H1 (cell line): Measurements from ENCODE around the gene LSM7. TPM values are rescaled to one million over a fixed set of nuclear protein-coding genes. Genes with fewer than 3 reads are reported as not detected.

Experiments used
- CTCF ChIA-PET: fragments of 300-600 bp; sonication (Branson Sonifier 250); formaldehyde crosslinking; loops from one replicate; lab custom pipeline; 2021; ENCODE audit not compliant: partially characterized antibody; lab: Charles Lee
- POLR2A ChIA-PET: fragments of 300-600 bp; sonication (Branson Sonifier 250); formaldehyde crosslinking; loops from one replicate; lab custom pipeline; 2021; ENCODE audit warnings: inconsistent platforms; ENCODE audit not compliant: partially characterized antibody; lab: Charles Lee
- DNase-seq, 2 experiments: peaks; one replicate each; pipeline versions ENCODE4 v3.0.0 to v3.0.0-alpha.2; 2010 to 2022; ENCODE audit warnings: low spot score in 2 of 2, low read depth in 1 of 2, mixed read lengths in 1 of 2
- FAIRE-seq: peaks from 2 replicates; lab custom pipeline; 2011; peaks lifted over from hg19 to GRCh38; lab: Jason Lieb, UNC
- H2AFZ ChIP-seq: 2 replicates; pipeline ENCODE4 v1.8.1; 2012; ENCODE audit warnings: low read length, inconsistent platforms
- H2AK5ac ChIP-seq: 2 replicates; pipeline ENCODE4 v1.6.1; 2013; ENCODE audit warnings: low read depth, low read length
- H2BK120ac ChIP-seq: replicated peaks from 2 replicates; pipeline ENCODE3; 2013; ENCODE audit warnings: low read depth, low read length, inconsistent platforms
- H2BK12ac ChIP-seq: 2 replicates; pipeline ENCODE4 v1.6.1; 2013; ENCODE audit warnings: low read depth, low read length
- H2BK15ac ChIP-seq: 2 replicates; pipeline ENCODE4 v1.6.1; 2013; ENCODE audit warnings: low read length
- H2BK20ac ChIP-seq: 2 replicates; pipeline ENCODE4 v1.6.1; 2013; ENCODE audit warnings: low read length
- H2BK5ac ChIP-seq: 2 replicates; pipeline ENCODE4 v1.6.1; 2013; ENCODE audit warnings: low read depth, low read length
- H3K14ac ChIP-seq: 2 replicates; pipeline ENCODE4 v1.6.1; 2013; ENCODE audit warnings: inconsistent platforms; ENCODE audit not compliant: insufficient read length
- H3K18ac ChIP-seq: 2 replicates; pipeline ENCODE4 v1.6.1; 2013; ENCODE audit warnings: low read length; ENCODE audit errors: extremely low read depth
- H3K23ac ChIP-seq: 2 replicates; pipeline ENCODE4 v1.6.1; 2013; ENCODE audit warnings: inconsistent platforms; ENCODE audit not compliant: insufficient read length
- H3K23me2 ChIP-seq: 2 replicates; pipeline ENCODE4 v1.6.1; 2013; ENCODE audit warnings: low read depth, low read length
- H3K27ac ChIP-seq: 2 replicates; pipeline ENCODE4 v1.6.1; 2011; ENCODE audit warnings: low read depth, low read length, inconsistent platforms
- H3K27me3 ChIP-seq, 4 experiments: replicated peaks in 1 of 4; 1 replicate in 1 of 4; 2 replicates in 3 of 4; pipeline versions ENCODE4 v1.6.1 to v1.8.1; 2011 to 2013; ENCODE audit warnings: low read length in 3 of 4, mild to moderate bottlenecking in 3 of 4, inconsistent platforms in 2 of 4, mixed read lengths in 2 of 4, moderate library complexity in 1 of 4; ENCODE audit not compliant: control insufficient read depth in 3 of 4, insufficient read depth in 3 of 4; ENCODE audit errors: extremely low read depth in 1 of 4
- H3K36me3 ChIP-seq, 4 experiments: 2 replicates each; pipeline versions ENCODE4 v1.6.1 to v1.8.1; 2011 to 2013; ENCODE audit warnings: mild to moderate bottlenecking in 4 of 4, low read length in 3 of 4, moderate library complexity in 2 of 4, control low read depth in 1 of 4, inconsistent platforms in 1 of 4; ENCODE audit not compliant: insufficient read depth in 4 of 4, control insufficient read depth in 2 of 4
- H3K4ac ChIP-seq: replicated peaks from 2 replicates; pipeline ENCODE3; 2013; ENCODE audit warnings: low read length, low read depth, mixed read lengths, inconsistent platforms; ENCODE audit not compliant: insufficient read length
- H3K4me1 ChIP-seq, 4 experiments: replicated peaks in 1 of 4; 1 replicate in 1 of 4; 2 replicates in 3 of 4; pipeline versions ENCODE4 v1.6.1 to v1.8.1; 2011 to 2013; ENCODE audit warnings: low read length in 3 of 4, inconsistent platforms in 2 of 4, mixed read lengths in 1 of 4; ENCODE audit not compliant: insufficient read depth in 4 of 4, control insufficient read depth in 3 of 4
- H3K4me2 ChIP-seq, 2 experiments: 2 replicates each; pipeline versions ENCODE4 v1.6.1 to v1.8.1; 2011 to 2013; ENCODE audit warnings: low read depth in 2 of 2, low read length in 2 of 2, control low read depth in 1 of 2, inconsistent platforms in 1 of 2, mild to moderate bottlenecking in 1 of 2; ENCODE audit not compliant: insufficient read depth in 1 of 2
- H3K4me3 ChIP-seq, 4 experiments: fragments of 200-600, 300-600 bp in 1 of 4; sonication (generic), shearing (Covaris generic), sonication (Bioruptor Twin) in 1 of 4; 2 replicates each; pipeline versions ENCODE4 v1.5.1 to v1.8.1; 2011 to 2016; ENCODE audit warnings: low read length in 4 of 4, low read depth in 3 of 4, control low read depth in 2 of 4, inconsistent platforms in 2 of 4, mild to moderate bottlenecking in 2 of 4, mixed read lengths in 1 of 4, moderate library complexity in 1 of 4; ENCODE audit not compliant: insufficient read depth in 2 of 4; ENCODE audit errors: extremely low read depth in 1 of 4
- H3K56ac ChIP-seq: replicated peaks from 2 replicates; pipeline ENCODE3; 2013; ENCODE audit warnings: low read depth, mild to moderate bottlenecking, mixed read lengths, low read length, inconsistent platforms; ENCODE audit not compliant: insufficient read length
- H3K79me1 ChIP-seq: 2 replicates; pipeline ENCODE4 v1.6.1; 2013; ENCODE audit warnings: low read depth, low read length, control low read depth
- H3K79me2 ChIP-seq, 2 experiments: 2 replicates each; pipeline versions ENCODE4 v1.6.1 to v1.8.1; 2012 to 2013; ENCODE audit warnings: low read length in 2 of 2, mild to moderate bottlenecking in 2 of 2, inconsistent platforms in 1 of 2; ENCODE audit not compliant: insufficient read depth in 2 of 2, control insufficient read depth in 1 of 2
- H3K9ac ChIP-seq, 4 experiments: replicated peaks in 1 of 4; 1 replicate in 1 of 4; 2 replicates in 3 of 4; pipeline versions ENCODE4 v1.6.1 to v1.8.1; 2011 to 2013; ENCODE audit warnings: low read depth in 3 of 4, low read length in 3 of 4, control low read depth in 2 of 4, mild to moderate bottlenecking in 2 of 4, moderate library complexity in 2 of 4, inconsistent platforms in 1 of 4; ENCODE audit errors: extremely low read depth in 1 of 4
- H3K9me3 ChIP-seq, 2 experiments: 2 replicates each; pipeline versions ENCODE4 v1.6.1 to v1.8.1; 2012 to 2013; ENCODE audit warnings: mild to moderate bottlenecking in 2 of 2, moderate library complexity in 2 of 2, control low read depth in 1 of 2, inconsistent platforms in 1 of 2, low read depth in 1 of 2, low read length in 1 of 2, mixed read lengths in 1 of 2; ENCODE audit not compliant: insufficient read depth in 2 of 2
- H4K20me1 ChIP-seq, 2 experiments: replicated peaks in 1 of 2; 2 replicates each; pipeline versions ENCODE3 to v1.8.1; 2011 to 2013; ENCODE audit warnings: inconsistent platforms in 2 of 2, low read length in 2 of 2, mild to moderate bottlenecking in 1 of 2; ENCODE audit not compliant: insufficient read depth in 2 of 2, control insufficient read depth in 1 of 2
- H4K5ac ChIP-seq: 2 replicates; pipeline ENCODE4 v1.6.1; 2013; ENCODE audit warnings: low read length, low read depth, mixed read lengths, inconsistent platforms; ENCODE audit not compliant: insufficient read length
- H4K8ac ChIP-seq: 2 replicates; pipeline ENCODE4 v1.8.0; 2013; ENCODE audit warnings: mild to moderate bottlenecking, moderate library complexity, low read length, inconsistent platforms; ENCODE audit not compliant: insufficient read depth; ENCODE audit errors: extremely low read depth
- H4K91ac ChIP-seq: replicated peaks from 2 replicates; pipeline ENCODE3; 2013; ENCODE audit warnings: low read length, mixed read lengths, inconsistent platforms; ENCODE audit not compliant: insufficient read length
- ASH2L ChIP-seq: fragments of 200-600, 300-600 bp; sonication (generic); IDR thresholded peaks from one replicate; pipeline ENCODE4 v1.7.1; 2017; ENCODE audit warnings: low read length
- EGR1 ChIP-seq: IDR thresholded peaks from 2 replicates; pipeline ENCODE4 v1.6.1; 2011; ENCODE audit warnings: low read depth, low read length, borderline replicate concordance
- HDAC2 ChIP-seq, 2 experiments: fragments of 300-600 bp in 1 of 2; sonication (generic) in 1 of 2; IDR thresholded peaks; 2 replicates each; pipeline ENCODE4 v1.6.1; 2011 to 2012; ENCODE audit warnings: low read depth in 2 of 2, low read length in 2 of 2, mild to moderate bottlenecking in 2 of 2, moderate library complexity in 2 of 2, borderline replicate concordance in 1 of 2, inconsistent platforms in 1 of 2
- KDM5A ChIP-seq: fragments of 200-600 bp; IDR thresholded peaks from 2 replicates; pipeline ENCODE4 v1.7.1; 2012; ENCODE audit warnings: mild to moderate bottlenecking, low read length, inconsistent platforms, mixed read lengths
- PHF8 ChIP-seq: fragments of 200-600 bp; sonication (generic); conservative IDR thresholded peaks from 2 replicates; pipeline ENCODE4 v1.7.1; 2012; ENCODE audit warnings: low read depth, mild to moderate bottlenecking, inconsistent platforms, low read length, moderate library complexity
- TAF1 ChIP-seq: IDR thresholded peaks from 2 replicates; pipeline ENCODE4 v1.6.1; 2011; ENCODE audit warnings: mild to moderate bottlenecking, low read depth, low read length
- TBP ChIP-seq: IDR thresholded peaks from 2 replicates; pipeline ENCODE4 v1.6.1; 2011; ENCODE audit warnings: low read depth, low read length, improper control_type of control experiment
- whole genome bisulfite sequencing, 2 experiments: shearing (Covaris generic) in 1 of 2; methylation state at CpG; one replicate each; pipeline versions ENCODE4 v1.1.6 to v1.1.7; 2013 to 2015; ENCODE audit warnings: low lambda C conversion rate in 2 of 2, mixed read lengths in 2 of 2, inconsistent platforms in 1 of 2, low coverage in 1 of 2, missing lambda C conversion rate in 1 of 2; ENCODE audit not compliant: insufficient replicate concordance in 2 of 2, insufficient coverage in 1 of 2, insufficient read length in 1 of 2; ENCODE audit errors: extremely low coverage in 1 of 2, missing lambda C conversion rate in 1 of 2; 5-methylcytosine and 5-hydroxymethylcytosine counted together
- long read RNA-seq, 2 experiments: library from RNA in 1 of 2; library from capped mRNA in 1 of 2; stranded (forward); transcript quantifications; one replicate each; pipeline ENCODE4 v2.0.0, GENCODE V29; 2021; ENCODE audit warnings: inconsistent platforms in 1 of 2
- polyA minus RNA-seq, 3 experiments: library from RNA; depleted of rRNA, polyadenylated mRNA; stranded (reverse); fragments of >200 nt; gene quantifications; 1 replicate in 2 of 3; 2 replicates in 1 of 3; pipeline ENCODE4 v1.2.3, GENCODE V29; 2011
- polyA plus RNA-seq, 7 experiments: library from polyadenylated mRNA; depleted of rRNA in 3 of 7; stranded (reverse) in 5 of 7; unstranded in 2 of 7; fragments of >200 nt in 5 of 7; fragments of 200-250 nt in 2 of 7; gene quantifications; 1 replicate in 5 of 7; 2 replicates in 1 of 7; 4 replicates in 1 of 7; pipeline versions ENCODE4 v1.2.1 to v1.2.3, GENCODE V29; 2011 to 2013; ENCODE audit warnings: missing spikeins in 2 of 7, mixed read lengths in 2 of 7
- total RNA-seq: library from RNA; stranded (reverse); fragmentation: NEBNext Ultra II Directional; extraction: Animal tissue kit (Norgen Biotek cat#: 25700); gene quantifications from 2 replicates; pipeline ENCODE4 v1.2.1, GENCODE V29; 2021

The LSM7 gene
- total RNA-seq: 228 and 238 TPM in 2 replicates
- 1,335 and 1,623 TPM in 2 replicates for polyA plus RNA-seq (2011; rRNA removed)
- polyA plus RNA-seq (2011; cell fraction: cytosol; rRNA removed): 1,271 TPM
- 377 TPM for polyA plus RNA-seq (2011; cell fraction: nucleus; rRNA removed)
- polyA plus RNA-seq (2012, experiment 1 of 2): 395 to 466 TPM (median 428 TPM) in 4 replicates
- 735 TPM for polyA plus RNA-seq (2012, experiment 2 of 2)
- polyA plus RNA-seq (2013, experiment 1 of 2): 408 TPM
- polyA plus RNA-seq (2013, experiment 2 of 2): 417 TPM
- 20.1 and 23.2 TPM in 2 replicates for polyA minus RNA-seq (2011; rRNA and poly(A)+ RNA removed)
- 67.1 TPM for polyA minus RNA-seq (2011; cell fraction: cytosol; rRNA and poly(A)+ RNA removed)
- polyA minus RNA-seq (2011; cell fraction: nucleus; rRNA and poly(A)+ RNA removed): 79.0 TPM
- long read RNA-seq, experiment 1, transcript LSM7-204 (3 exons, 575 nt): major isoform, 96 of 136 reads
- long read RNA-seq, experiment 1, transcript LSM7-201 (4 exons, 529 nt): minor isoform, 8 of 136 reads
- long read RNA-seq, experiment 1, transcript LSM7-206 (2 exons, 710 nt): minor isoform, 5 of 136 reads
- long read RNA-seq, experiment 1, partial matches to known transcripts: 24 of 136 reads
- long read RNA-seq, experiment 1, other reads (novel, unspliced or antisense): 3 of 136 reads
- long read RNA-seq, experiment 2, partial matches to known transcripts: 1 of 3 reads
- long read RNA-seq, experiment 2, other reads (novel, unspliced or antisense): 0 of 3 reads

- peak within 1 kb of the TSS; percentile 88 for H4K91ac ChIP-seq
- no peak within 1 kb of the TSS; the same call in 1 of the 2 replicates for H2BK12ac ChIP-seq
- no peak within 1 kb of the TSS for H3K4ac ChIP-seq
- peaks cover 1 to 16% of the 10 kb centered on the region in 2 experiments for H4K20me1 ChIP-seq
- peak within 1 kb of the TSS; percentile 55 for H3K27ac ChIP-seq
- H2BK15ac ChIP-seq: no peak within 1 kb of the TSS
- 0 out of 2 replicates have a peak within 1 kb of the TSS, but pooled peaks have one; percentile 7 for H2AFZ ChIP-seq
- peak within 1 kb of the TSS; percentile 89 for H4K5ac ChIP-seq
- H3K9ac ChIP-seq: peak within 1 kb of the TSS; percentile 72 to 93 (median 80)
- peaks cover 0 to 10% (median 6%) of the 10 kb centered on the region in 4 experiments; a peak in 6 of 8 replicates for H3K36me3 ChIP-seq
- no peak within 1 kb of the TSS for H2BK120ac ChIP-seq
- peak within 1 kb of the TSS; percentile 83 for H2BK5ac ChIP-seq
- no peak within 1 kb of the TSS for H3K14ac ChIP-seq
- H2AK5ac ChIP-seq: peak within 1 kb of the TSS; percentile 65; the same call in 1 of the 2 replicates
- CTCF ChIA-PET: interaction anchor here (0.6 to 4.2 kb wide), 6 partner anchors 9 to 334 kb away, joined by 3 to 25 read pairs (median 4); no protein-coding TSS in a partner anchor
- peak within 1 kb of the TSS; percentile 96 for H3K18ac ChIP-seq
- H3K79me2 ChIP-seq: peaks cover 5 to 55% of the 10 kb centered on the region in 2 experiments; a peak in 3 of 4 replicates
- POLR2A ChIA-PET: interaction anchor here (0.8 to 3.0 kb wide), 14 partner anchors 9 to 99 kb away, joined by 3 to 11 read pairs (median 4); partner anchors contain the start of gene AMH
- H3K23me2 ChIP-seq: peaks cover 11% of the 10 kb centered on the region; the same call in 1 of the 2 replicates
- FAIRE-seq (no peak), DNase-seq (peak in 1 of 2 experiments; percentile 90)
- peaks cover 0 to 33% (median 15%) of the 10 kb centered on the region in 4 experiments; a peak in 6 of 7 replicates for H3K4me1 ChIP-seq
- 2% methylated on average over 74 of the region's 89 CpGs; no CpG with 5 or more reads in 1 of the 2 experiments for WGBS, 2 experiments
- peak within 1 kb of the TSS; percentile 73 for H3K56ac ChIP-seq
- no peaks in the 10 kb centered on the region for H3K27me3 ChIP-seq
- H3K79me1 ChIP-seq: peaks cover 20% of the 10 kb centered on the region
- no peak within 1 kb of the TSS for H3K23ac ChIP-seq
- no peaks in the 10 kb centered on the region for H3K9me3 ChIP-seq
- H2BK20ac ChIP-seq: no peak within 1 kb of the TSS
- H3K4me2 ChIP-seq: peak within 1 kb of the TSS; percentile 86 to 95
- H3K4me3 ChIP-seq: peak within 1 kb of the TSS; percentile 85 to 98 (median 91)
- peak within 1 kb of the TSS; percentile 88 for H4K8ac ChIP-seq
- TF ChIP-seq HDAC2 (IDR thresholded peaks at IDR 0.05; ENCODE audit: borderline replicate concordance in 1 of 2, low read depth in 2 of 2, low read length in 2 of 2): 0 out of 4 replicates have a peak, but pooled peaks of 1 of the 2 experiments have one; percentile 29
- peak; percentile 13 for TF ChIP-seq ASH2L
- TF ChIP-seq PHF8: peak; percentile 85
- TF ChIP-seq KDM5A: peak; percentile 49; the same call in 1 of the 2 replicates
- no peak for TF ChIP-seq EGR1
- peak; percentile 81 for TF ChIP-seq TAF1
- TF ChIP-seq TBP: peak; percentile 67; the same call in 1 of the 2 replicates
Observed at GRCh38 chr19:2328401-2329148, at the start of gene LSM7, which contains the start of gene SPPL2B. TSS of gene LSM7 (minus strand) at chr19:2328586. CDS start at chr19:2328566, 20 bp downstream. TSS of gene SPPL2B (plus strand) at chr19:2328684. CDS start at chr19:2328710, 26 bp downstream.
